NCI-H446 (cell line): ENCODE measurements around the gene LRRN2.
"Not testable (repeated sequence)": the region's sequence is repeated elsewhere in the genome, so short reads cannot be mapped to it uniquely, and the experiment has no call there.

ENCODE experiments used
- DNase-seq, 2 experiments: peaks; one replicate each; lab custom pipeline; 2025; lab: John Stamatoyannopoulos, UW

Gene LRRN2

DNA sequence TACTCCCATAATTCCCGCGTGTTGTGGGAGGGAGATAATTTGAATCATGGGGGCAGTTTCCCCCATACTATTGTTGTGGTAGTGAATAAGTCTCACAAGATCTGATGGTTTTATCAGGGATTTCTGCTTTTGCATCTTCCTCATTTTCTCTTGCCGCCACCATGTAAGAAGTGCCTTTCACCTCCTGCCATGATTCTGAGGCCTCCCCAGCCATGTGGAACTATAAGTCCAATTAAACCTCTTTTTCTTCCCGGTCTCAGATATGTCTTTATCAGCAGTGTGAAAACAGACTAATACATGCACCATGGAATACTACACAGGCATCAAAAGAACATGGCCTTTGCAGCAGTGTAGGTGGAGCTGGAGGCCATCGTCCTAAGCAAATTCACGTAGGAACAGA, 56.1 kb downstream of the LRRN2 start:
- not testable (repeated sequence) for DNase-seq

DNA sequence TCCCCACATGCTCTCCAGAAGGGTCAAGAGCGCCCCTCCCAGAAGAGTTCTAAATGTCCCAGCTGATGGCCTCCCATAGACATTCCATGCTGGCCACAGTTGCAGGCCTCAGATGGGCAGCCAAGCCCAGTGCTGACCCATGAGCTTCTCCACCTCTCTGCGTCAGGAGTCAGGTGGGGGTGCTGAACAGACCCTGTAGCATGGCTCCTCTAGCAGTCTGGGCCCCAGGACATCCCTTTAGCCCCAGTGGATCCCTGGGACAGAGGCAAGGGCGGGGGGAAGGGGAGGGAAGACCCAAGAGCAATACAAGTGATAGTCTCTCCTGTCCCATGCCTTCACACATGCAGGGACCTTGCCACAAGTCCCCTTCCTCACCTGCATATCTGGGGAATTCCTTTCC, 56.7 kb downstream of the LRRN2 start:
- no peak for DNase-seq

DNA sequence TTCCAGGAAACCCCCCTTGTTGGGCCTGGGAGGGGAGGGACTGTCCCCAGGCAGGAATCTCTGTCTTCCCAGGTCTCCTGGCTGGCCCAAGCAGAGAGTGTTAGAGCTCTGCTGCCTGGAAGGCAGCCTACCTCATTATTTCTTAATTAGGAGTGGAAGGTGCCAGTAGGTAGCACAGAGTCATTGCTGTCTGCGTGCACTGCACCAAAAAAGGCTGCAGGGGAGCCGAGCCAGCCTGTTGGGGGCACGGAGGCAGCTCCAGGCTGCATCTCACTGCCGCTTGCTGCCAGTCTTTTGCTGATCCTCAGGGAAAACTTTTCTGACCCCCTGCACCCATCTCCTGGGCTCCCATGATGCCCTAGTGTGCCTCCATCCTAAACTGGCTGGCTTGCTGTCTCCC, 58.1 kb downstream of the LRRN2 start:
- DNase-seq = no peak

DNA sequence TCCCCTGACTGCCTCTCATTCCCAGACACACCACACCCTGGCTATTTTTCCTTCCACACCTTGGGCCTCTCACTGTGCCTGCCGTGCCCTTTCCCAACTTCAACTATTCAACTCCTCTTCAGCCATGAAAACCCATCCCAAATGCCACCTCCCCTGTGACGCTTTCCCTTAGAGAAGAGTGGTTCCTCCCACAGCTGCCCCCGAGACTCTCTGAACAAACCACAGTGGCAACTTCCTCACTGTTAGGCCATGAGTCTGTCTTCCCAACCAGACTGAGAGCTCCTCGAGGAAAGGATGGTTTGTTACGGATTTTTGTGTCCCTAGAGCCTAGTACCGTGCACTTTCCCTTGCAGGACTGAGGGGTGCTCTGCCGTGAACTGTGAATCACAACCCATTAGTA, 59.2 kb downstream of the LRRN2 start:
- DNase-seq = no peak

DNA sequence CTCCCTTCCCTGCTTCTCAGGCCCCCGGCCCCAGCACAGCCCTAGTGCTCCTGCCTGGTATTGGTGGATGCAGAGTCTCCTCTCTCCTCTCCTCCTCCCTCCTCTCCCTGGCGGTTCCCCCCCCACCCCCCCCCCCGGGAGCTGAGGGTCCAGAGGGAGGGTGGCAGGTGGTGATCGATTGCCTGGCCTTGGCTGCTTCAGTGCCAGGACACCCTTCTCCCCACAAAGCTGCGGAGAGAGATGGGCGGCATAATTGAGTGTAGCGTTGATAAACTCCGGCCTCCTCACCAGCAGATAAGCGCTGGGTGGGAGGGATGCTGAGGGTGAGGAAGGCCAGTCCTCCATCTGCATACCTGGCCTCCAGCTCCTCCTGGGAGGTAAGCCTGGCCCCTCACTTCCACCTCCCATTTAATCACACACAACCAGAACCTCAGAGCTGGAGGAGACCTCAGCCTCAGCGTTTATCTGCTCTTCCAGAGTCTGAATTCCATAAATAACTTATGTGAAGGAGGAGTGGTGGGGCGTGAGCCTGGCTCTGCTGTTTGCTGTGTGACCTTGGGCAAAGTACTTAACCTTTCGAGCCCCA, 60.8 kb downstream of the LRRN2 start:
- no peak for DNase-seq

DNA sequence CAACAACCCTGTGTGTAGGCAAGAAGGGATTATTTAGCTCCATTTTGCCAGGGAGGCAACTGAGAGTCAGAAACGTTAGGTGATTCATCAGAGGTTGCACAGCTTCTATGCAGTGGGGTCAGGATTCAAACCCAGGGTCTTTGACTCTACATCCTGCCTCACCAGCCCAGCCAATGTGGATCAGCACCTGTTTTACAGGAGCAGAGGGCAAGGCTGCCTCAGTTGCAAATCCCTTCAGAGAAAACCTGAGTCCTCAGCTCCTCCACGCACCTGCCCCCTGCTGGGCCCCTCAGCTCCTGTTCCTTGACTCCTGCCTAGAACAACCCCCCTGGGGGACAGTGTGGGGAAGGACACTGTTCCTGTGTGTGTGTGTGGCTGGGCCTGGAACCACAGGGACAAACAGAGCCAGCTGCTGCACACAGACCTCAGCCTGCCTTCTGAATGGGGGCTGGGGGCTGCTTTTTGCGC, 61.6 kb downstream of the LRRN2 start:
- DNase-seq = peak in 1 of 2 experiments; percentile 21

DNA sequence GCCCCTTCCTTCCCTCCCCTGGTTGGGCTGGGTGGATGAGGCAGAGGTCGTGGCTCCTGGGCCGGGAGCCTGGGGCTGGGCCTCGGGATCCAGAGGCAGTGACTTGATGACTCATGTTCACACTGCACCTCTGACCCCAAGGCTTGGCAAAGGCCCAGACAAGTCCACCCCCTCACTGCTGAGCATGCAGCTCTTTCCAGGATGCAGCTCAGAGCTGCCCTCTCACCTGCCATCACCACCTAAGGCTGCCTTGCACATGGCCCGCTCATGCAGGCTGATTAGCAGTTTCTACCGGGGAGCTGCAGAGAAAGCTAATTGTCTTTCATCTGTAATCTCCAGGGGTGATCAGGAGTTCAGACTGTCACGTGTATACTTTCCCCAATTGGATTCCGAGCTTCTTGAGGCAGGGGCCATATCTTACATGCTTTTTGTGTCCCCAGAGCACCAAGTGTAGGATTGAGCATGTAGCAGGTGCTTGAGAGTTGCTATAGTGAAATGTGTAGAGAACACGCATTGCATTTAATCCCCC, 62.1 kb downstream of the LRRN2 start:
- DNase-seq = no peak

DNA sequence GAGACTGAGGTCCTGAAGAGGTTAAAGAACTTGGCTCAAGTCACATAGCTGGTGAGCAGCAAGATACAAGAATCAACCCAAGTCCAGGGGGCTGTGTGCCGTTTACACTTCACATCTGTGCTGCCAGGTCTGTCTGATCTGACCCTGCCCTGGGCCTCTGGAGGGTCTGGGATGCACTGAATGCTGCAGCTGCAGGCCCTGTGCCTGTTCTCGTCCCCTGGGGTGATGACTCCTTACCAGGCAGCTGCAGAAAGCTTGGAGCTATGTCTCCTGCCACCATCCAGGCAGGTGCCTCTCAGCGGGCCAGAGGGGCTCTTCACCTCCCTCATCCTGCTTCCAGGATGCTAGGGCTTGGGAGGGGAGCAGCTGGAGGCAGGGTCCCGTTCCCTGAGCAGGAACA, 63.5 kb downstream of the LRRN2 start:
- DNase-seq = no peak

DNA sequence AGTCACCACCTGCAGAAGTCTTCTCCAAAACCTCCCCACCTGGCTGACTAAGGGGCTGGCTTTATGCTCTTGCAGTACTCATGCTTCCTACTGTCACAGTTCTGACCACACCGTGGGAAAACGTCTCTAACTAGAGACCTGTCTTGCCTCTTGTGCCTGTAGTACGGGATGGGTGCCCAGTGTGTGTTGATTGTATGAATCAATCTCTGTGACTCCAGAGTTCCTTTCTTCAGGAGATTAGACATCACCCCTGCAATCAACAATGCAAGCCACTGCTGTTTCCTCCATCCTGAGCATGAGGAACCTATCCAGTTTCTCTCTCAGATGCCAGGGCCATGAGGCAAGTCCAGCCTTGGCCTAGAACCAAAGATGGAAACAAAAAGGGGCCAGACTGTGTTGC, 64.1 kb downstream of the LRRN2 start:
- no peak for DNase-seq

DNA sequence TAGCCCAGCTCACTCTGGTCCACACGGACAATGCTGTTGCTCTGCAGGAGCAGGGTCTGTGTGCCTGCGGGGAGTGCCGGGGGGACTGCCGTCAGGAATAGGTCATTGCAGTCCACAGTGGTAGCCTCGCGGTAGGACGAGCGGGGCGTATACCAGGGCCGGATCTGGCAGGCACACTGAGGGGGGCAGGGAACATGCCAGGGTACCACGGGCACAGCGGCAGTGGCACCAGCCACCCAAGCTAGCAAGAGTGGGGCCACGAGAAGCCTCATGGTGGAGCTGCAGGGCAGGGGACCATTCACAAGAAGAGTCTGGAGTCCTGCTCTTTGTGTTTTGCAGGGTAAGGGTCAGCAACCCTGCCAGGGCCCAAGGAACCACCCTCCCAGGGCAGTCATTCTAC, 65.8 kb downstream of the LRRN2 start:
- no peak for DNase-seq

DNA sequence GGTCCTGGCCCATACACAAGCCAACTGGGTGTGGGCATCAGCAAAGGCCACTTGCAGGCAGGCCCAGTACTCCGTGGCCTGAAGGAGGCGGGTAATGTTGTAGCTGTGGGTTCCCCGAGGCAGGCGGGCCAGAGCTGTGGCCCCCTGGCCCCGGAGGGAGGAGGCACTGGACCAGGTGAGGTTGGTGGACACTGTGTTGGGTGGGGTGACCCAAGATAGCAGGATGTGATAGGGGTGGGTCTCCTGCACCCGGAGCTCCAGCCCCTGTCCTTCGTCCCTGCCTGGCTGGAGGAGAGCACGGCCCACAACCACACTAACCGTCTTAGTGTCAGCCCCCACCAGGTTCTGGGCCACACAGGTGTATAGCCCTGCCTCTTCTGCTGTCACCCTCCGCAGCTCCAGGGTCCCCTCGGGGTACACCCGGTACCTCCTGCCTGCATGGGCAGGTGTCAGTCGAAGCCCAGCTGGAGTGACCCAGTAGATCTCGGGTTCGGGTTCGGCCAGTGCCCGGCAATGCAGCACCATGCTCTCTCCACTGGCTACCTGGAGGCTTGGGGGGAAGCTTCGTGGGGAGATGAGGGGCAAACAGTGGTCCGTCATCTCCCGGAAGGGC, 67.3 kb downstream of the LRRN2 start:
- no peak for DNase-seq

DNA sequence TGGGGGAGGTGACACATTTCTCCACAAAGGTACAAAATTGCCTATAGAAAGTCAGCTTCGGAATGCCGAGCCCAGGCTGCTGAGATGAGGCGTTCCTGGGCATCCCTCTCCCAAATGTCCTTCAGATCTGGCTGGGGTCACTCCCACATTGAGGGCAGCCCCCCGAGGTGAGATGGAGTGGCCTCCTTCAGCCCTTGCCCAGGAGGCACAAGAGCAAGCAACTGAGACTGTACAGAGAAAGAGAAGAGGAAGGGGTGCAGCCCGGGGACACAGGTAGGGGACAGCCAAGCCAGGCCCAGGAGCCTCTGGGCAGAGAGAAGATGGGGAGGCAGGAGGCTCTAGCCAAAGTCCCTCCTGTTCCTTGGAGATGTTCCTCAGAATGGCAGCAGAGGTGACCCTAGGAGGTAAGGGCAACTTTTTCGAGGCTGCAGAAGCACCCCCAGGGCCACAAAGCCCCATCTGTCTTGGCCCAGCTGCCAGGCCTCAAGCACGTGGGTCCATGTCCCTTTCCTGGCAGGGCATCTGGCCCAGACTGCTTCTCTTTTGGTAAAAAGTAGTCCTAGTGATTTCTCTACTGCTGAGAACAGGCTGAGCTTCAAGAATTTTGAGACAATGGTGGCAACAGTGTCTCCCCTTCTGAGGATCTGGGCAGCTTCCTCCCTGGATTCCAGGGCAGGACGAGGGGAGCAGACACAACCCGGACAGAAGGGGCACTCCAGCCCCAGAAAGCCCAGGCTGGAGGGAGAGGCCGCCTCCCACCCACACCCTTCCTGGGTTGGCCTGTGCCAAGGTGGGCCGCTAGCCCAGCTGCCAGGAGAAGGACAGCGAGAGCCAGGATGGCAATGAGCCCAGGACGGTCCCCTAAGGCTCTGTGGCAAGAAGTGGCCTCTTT, 68.0 kb downstream of the LRRN2 start:
- peak; percentile 68 to 92 for DNase-seq

DNA sequence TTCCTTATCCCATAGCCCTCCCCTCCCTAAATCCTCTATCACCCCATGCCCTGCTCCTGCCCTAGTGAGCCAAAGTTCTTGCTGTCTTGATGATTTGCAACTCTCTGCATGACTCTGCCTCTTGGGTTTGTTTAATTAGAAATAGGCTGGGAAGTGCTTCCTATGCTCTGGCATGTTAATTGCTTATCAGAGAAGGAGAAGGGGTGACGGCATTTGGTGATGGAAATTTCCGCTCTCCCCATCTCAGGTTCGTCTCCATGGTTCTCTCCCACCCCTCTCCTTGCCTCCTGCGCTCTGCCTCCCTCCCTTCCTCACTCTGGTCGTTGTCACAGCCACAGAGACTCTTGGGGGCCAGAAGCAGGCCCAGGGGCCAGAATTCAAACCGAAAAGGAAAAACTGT, 68.9 kb downstream of the LRRN2 start:
- DNase-seq = no peak

DNA sequence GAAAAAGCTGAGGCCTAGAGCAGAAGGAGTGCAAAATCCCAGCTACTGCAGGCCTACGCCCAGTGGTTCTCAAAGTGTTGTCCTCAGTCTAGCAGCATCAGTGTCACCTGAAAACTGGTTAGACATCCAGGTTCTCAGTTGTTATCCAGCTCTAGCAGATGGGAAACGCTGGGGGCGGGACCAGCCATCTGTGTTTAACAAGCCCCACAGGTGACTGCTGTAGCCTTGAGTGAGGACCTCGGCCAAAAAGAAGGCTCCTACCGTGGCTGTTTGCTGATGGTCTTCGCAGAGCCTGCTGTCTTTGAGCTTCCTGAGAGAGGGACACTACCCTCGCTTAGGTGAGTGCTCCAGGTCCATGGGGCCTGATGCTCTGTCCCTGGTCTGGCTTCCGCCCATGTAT, 69.7 kb downstream of the LRRN2 start:
- no peak for DNase-seq

DNA sequence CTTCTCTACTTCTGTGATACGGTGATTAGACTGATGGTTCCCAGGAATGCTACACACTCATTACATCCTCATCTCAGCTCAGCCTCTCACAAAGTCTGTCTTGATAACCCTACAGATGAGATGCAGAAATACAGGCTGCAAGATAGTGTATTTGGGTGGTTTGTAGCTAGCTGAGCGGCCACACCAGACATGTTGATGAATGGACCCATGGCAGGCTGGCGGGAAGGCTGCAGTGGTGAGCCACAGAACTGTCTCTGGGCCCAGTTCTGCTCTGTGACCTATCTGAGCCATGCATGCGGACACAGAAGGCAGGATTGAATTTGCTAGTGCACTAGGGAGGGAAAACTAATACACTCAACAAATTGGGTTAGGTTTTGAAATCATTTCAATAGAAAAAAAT, 71.9 kb downstream of the LRRN2 start:
- DNase-seq = no peak

DNA sequence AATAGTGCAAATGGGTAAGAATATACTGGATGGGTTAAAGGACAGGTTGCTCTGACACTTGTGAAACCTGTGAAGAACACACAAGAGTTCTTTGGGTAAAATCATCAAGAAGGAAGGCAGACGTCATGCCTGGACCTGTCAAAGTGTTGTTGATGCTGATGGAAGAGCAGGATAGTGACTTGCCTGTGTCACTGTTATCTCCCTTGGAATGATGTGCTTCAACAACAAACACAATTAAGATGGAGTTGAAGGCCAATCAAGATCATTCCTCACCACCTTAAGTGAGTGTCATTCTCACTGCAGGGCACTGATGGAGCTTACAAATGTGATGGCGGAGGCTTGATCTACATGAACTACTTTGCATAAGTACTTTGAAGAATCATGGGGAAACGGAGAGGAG, 73.2 kb downstream of the LRRN2 start:
- DNase-seq = no peak

DNA sequence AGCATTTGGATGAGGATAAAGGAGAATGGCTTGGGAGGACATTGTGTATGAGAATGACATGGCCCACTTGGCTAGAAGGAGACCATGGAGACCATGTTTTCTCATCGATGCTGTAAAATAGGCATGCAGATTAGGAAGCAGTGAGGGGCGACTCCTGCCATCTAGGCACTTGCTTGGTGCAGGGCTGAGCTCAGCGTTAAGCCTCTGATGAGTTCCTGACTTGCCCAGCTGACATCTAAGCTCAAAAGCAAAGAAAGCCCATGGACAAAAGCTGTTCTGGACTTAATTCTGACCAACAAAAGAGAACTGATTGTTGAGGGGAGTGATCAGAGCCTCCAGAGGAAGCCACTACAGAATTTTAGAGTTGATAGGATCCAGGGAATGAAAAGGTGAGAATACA, 74.5 kb downstream of the LRRN2 start:
- DNase-seq = no peak

DNA sequence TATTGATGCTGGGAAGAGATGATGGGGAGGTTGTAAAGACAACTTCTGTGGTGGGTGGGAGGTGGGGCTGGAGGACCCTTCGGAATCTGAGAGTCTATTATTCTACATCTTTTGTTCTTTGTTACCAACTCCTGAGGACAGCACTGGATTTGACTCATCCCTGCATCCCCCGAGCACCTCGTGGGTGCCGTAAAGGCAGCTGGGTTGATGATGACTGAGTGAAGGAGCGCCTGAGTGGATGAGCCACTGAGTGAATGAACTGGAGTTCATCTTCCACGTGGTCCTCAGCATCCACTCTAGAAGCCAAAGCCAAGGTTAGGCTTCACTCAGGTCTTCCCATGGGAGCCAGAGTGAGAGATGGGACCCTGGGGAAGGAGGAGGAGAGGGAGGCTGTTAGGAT, 77.6 kb downstream of the LRRN2 start:
- no peak for DNase-seq

DNA sequence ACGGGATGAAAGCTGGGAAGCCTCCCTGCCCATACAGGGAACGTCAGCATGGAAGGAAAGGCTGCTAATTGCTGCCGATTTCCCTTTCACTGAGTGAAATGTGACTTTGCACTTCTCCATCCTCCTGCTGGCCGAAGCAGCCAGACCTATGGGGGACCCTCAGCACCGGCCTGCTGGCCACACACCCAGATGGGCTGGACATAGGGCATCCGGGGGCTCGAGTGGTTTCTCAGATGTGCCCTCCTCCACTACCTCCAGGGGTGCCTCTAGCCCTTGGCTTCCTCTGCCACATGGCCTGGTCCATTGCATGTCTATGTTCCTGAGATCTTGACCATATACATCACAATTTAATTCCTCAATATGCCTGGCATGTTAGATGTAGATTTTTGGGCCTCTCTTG, 79.7 kb downstream of the LRRN2 start:
- DNase-seq = no peak

DNA sequence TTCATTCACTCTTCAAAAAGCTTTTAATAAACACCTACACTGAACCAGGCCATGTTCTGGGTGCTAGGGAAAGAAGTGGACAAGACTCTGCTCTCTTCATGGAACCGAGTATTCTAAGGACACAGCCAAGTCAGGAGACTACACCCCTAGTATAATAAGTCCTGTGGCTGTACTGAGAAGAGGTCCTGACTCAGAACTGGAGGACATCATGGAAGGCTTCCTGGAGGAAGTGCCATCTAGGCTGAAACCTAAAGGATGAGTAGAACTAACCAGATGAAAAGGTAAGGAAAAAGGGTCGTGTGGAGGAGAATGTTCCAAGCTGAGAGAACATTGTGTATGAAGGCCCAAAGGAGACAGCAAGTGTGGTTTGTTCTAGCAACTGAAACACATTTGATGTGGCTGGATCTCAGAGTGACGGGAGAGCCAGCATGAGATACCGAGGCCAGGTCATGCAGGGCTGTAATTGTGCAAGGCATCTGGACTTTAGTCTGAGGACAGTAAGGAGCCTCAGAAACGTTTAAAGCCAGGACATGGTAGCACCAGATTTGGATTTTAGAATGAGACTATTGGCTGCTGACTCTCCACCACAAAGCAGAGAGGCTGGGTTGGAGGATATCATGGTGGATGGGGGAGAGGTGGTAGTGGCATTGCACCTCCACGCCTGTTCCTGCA, 82.5 kb downstream of the LRRN2 start:
- no peak for DNase-seq

DNA sequence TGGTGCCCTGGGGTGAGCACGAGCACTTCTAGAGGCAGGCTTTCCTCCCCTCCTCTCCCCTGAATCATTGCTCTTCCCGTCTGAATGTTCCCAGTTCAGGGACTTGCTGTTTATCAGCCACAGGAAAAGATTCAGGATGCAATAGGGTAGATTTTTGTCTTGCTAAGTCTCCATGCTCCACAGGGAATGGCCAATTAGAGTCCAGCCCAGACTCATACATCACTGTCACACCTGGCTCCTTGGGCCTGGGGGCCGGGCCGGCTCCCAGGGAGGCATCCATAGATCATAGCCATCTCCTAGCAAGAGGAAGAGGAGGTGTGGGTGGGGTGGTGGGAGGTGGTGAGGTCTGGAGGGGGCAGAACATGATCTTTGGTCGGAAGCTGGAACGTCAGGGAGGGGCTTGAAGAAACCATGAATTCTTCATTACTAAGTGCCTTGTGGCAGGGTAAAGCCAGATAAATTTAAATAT, 83.4 kb downstream of the LRRN2 start:
- no peak for DNase-seq

DNA sequence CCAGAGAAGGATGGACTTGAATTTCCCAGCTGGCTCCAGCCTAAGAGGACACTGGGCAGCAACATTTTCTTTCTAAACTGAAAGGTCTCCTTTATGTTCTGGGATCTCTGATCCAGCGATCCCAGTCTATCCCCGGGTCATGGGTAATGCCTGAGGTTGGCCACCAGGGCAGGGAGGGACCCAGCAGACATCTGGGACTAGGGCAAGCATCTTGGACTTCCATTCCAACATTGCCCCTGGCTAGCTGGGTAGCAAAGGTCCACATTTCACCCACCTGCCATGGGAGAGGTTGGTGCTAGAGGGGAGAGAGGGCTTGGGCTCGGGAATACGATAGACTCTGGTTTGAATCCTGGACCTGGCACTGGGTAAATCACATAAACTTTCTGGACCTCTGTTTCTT, 84.6 kb downstream of the LRRN2 start:
- DNase-seq = no peak
